ENCODE measurements around the gene MAPKAP1.

DNA sequence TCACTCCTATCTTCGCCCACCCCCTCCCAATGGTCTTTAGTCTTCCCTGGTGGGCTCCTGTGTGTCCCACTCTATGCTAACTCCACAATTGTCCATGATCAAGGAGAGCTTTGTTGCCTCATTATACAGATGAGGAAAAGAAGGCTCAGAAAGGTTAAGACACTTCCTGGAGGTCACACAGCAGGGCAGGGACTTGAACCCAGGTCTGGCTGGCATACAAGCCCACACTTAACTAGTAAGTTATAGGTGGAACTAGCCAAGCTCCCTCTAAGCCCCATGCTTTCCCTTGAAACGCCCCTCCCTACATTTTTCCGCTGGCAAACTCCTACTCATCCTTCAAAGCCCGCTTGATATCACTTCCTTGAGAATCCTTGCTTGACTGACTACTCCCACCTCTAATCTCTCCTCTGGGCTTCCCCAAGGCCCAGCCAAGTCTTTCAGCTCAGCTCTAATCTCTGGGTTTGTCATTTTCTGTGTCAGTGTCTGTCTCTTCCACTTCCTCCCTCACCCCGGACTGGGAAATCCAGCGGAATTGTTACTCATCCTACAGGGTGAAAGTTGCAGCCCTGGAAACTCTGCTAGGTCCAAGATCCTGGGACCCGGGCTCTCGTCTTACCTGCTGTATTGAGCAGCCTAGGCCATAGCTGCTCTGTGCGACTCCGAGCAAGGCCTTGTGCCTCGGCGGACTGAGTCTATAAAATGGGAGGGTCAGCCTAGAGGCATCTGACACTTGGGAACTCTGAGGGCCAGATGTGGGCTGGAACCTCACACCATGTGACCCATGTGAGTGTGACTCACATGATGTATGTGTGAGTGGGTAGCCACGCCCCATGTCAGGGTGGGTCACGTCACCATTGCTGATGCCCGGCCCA lies 300.8 kb downstream of the MAPKAP1 start:
- TF ChIP-seq, protein P1, sequence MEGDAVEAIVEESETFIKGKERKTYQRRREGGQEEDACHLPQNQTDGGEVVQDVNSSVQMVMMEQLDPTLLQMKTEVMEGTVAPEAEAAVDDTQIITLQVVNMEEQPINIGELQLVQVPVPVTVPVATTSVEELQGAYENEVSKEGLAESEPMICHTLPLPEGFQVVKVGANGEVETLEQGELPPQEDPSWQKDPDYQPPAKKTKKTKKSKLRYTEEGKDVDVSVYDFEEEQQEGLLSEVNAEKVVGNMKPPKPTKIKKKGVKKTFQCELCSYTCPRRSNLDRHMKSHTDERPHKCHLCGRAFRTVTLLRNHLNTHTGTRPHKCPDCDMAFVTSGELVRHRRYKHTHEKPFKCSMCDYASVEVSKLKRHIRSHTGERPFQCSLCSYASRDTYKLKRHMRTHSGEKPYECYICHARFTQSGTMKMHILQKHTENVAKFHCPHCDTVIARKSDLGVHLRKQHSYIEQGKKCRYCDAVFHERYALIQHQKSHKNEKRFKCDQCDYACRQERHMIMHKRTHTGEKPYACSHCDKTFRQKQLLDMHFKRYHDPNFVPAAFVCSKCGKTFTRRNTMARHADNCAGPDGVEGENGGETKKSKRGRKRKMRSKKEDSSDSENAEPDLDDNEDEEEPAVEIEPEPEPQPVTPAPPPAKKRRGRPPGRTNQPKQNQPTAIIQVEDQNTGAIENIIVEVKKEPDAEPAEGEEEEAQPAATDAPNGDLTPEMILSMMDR (IDR thresholded peaks at IDR 0.05): no peak
- no peak for TF ChIP-seq EZH2 (IDR thresholded peaks at IDR 0.05)
